GM13976 (cell line): ENCODE results near the gene ZRSR2.

Source experiments
- DNase-seq: peaks from one replicate; pipeline ENCODE4 v3.0.0; 2012; ENCODE audit warnings: low spot score
- in situ Hi-C: fragments of 300-500 bp; cut with MboI; formaldehyde crosslinking; loops from one replicate; pipeline ENCODE4 v1.12.0; 2022; ENCODE audit warnings: low sequenced_read_pairs, mixed read lengths, inconsistent platforms; ENCODE audit not compliant: unreplicated experiment
- TF ChIP-seq, protein P1 (sequence below): IDR thresholded peaks from 2 replicates; pipeline ENCODE4 v1.5.1; 2012; ENCODE audit warnings: borderline replicate concordance, mild to moderate bottlenecking; ENCODE audit not compliant: insufficient read depth; ENCODE audit errors: extremely low read depth, missing control alignments, control extremely low read depth

The ZRSR2 gene

DNA sequence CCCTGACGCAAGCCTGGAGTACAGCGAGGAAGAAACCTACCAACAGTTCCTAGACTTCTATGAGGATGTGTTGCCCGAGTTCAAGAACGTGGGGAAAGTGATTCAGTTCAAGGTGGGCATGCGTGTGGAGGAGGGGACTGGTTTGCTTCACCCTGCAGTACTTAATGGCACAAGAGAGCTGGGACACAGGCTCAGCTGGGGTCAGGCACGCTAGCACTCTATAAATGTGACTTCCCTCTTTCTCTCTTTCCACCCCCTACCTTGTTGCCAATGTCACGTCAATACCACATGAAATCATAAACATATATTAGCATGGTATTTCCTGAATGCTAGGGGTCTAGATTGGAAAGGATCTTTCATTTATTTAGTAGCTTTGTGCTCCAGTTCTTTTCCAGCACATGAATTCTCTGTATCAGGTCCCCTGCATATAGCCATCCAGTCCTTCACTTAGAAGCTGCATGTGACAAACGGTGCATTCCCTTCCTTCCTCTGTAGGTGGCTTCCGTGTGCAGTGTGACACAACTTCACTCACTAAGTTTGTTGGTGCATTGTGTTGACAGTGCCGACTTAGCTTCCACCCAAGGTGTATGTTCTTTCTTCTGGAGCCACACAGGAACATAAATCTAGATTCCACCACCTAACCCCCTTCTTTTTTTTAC is 25.6 kb downstream of the ZRSR2 start:
- DNase-seq, result peak; percentile 51
- TF ChIP-seq, protein P1, sequence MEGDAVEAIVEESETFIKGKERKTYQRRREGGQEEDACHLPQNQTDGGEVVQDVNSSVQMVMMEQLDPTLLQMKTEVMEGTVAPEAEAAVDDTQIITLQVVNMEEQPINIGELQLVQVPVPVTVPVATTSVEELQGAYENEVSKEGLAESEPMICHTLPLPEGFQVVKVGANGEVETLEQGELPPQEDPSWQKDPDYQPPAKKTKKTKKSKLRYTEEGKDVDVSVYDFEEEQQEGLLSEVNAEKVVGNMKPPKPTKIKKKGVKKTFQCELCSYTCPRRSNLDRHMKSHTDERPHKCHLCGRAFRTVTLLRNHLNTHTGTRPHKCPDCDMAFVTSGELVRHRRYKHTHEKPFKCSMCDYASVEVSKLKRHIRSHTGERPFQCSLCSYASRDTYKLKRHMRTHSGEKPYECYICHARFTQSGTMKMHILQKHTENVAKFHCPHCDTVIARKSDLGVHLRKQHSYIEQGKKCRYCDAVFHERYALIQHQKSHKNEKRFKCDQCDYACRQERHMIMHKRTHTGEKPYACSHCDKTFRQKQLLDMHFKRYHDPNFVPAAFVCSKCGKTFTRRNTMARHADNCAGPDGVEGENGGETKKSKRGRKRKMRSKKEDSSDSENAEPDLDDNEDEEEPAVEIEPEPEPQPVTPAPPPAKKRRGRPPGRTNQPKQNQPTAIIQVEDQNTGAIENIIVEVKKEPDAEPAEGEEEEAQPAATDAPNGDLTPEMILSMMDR, result peak; percentile 18
- in situ Hi-C loops, result no loop called here

DNA sequence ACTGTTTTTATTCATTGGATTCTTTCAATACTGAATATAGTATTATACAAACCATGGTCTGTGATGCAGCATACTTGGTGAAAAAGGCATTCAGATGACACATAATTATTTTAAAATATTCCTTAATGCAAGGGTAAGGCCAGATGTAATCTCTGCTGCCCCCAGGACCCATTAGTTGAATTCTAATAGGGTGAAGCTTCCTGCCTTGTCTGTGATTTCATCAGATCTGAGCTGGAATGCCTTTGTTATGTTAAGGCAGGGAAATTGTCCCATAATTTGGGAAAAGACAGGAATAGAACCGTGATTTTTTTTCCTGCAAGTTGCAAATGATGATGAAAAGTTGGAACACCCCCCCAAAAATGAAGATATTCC is 26.1 kb downstream of the ZRSR2 start:
- in situ Hi-C loops, result no loop called here
- no peak for DNase-seq
- TF ChIP-seq, protein P1, result no peak

DNA sequence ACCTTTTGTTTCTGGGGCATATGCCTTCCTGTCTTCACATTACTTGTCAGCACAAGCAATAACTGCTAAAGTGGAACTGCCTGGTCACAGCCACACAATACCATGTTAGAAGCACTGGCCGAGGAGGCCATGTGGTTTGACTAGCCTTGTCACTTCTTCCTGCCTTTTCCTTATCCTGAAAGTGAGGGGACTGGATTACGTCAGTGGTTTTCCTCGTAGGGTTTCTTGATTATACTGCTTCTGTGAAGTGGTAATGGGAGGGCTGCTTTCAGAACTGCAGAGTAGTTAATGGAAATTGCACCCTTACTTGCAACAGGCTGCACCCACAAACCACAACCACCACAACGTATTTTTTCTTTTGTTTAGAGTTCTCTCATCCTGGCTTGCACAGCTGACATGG is 26.6 kb downstream of the ZRSR2 start:
- no peak for DNase-seq
- TF ChIP-seq, protein P1, result no peak
- in situ Hi-C loops, result no loop called here

DNA sequence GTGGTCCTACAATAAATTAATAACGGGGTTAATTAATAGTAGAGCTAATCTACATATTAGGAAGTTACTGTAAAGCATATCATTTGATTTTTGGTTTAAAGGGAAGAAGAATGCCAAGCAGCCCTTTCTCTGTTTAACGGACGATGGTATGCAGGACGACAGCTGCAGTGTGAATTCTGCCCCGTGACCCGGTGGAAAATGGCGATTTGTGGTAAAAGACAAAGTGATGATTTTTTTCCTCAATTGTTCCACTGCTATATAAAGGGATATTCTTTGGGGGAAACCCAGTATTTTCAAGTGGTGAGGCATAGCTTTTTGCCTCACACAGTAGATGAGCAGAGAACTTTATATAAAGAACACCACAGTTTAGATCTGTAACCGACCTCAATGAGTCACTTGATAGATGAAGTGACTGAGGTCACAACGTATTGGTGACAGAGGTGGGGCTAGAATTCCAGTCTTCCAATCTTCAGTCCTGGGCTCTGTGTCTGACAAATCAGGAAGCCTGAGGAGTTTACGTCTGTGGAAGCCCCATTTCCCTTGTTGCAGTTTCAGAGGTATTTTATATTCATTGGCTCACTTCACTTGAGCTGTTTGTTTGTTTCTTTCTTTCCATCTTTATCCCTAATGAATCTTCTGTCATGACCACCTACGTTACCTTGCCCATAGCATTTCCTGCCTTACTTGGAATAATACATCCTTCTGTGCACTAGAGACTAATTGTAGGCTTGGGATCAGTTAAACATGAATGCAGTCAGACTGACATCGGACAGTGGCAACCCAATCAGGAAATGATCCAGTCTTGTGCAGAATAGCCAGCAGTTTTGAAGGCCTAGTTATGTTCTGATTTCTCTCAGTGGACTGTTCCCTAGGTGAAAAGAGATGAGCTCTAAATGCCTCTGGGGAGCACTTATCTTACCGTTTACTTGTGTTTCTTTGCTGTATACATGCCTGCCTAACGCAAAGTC is 30.1 kb downstream of the ZRSR2 start:
- DNase-seq, result no peak
- TF ChIP-seq, protein P1, result no peak
- in situ Hi-C loops, result no loop called here

DNA sequence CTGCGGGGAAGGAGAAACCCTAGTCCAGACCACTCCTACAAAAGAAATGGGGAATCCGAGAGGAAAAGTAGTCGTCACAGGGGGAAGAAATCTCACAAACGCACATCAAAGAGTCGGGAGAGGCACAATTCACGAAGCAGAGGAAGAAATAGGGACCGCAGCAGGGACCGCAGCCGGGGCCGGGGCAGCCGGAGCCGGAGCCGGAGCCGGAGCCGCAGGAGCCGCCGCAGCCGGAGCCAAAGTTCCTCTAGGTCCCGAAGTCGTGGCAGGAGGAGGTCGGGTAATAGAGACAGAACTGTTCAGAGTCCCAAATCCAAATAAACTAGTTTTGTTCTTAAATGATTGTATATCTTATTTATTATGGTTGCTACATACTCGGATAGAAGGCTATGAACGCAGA is 32.6 kb downstream of the ZRSR2 start:
- in situ Hi-C loops, result no loop called here
- no peak for DNase-seq
- TF ChIP-seq, protein P1, result no peak

DNA sequence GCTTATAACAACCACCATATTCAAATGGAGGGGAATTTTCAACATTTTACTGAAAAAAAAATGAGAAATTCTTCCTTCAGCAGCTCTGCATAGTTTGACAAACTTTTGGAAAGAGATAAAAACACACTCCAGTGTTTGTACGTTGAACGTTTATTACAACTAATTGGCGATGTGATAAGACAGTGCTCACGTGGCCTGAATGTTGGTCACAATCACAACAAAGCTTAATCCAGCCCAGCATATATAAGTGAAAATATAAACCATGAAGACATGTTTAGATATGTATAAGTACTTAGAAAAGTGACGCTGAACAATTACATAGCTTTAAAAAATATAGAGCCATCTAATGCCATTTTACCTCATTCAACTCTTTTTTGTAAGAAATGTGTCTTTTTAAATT is 35.7 kb downstream of the ZRSR2 start:
- TF ChIP-seq, protein P1, result no peak
- in situ Hi-C loops, result no loop called here
- no peak for DNase-seq
